Activated T-cell treated with anti-CD3 and anti-CD28 coated beads, Interleukin-2, amount 50 U/mL, for 48 hours (primary cell): Measurements from ENCODE around the gene HLA-DPB1.
A peak's percentile ranks its signal among the peaks of the same experiment; 100 is the strongest.

Experiments
- DNase-seq, 2 experiments: peaks; one replicate each; pipeline ENCODE4 v3.0.0-alpha.2; 2020

HLA-DPB1 gene

GRCh38 chr6:33105386-33105785 is 29.6 kb downstream of the HLA-DPB1 start:
- no peak for DNase-seq

- no peak for DNase-seq
Measured at GRCh38 chr6:33105916-33106871, 30.4 kb downstream of the HLA-DPB1 start.

GRCh38 chr6:33107641-33108040 is 31.9 kb downstream of the HLA-DPB1 start:
- DNase-seq, result no peak

GRCh38 chr6:33108307-33108706 is 32.5 kb downstream of the HLA-DPB1 start:
- no peak for DNase-seq

- DNase-seq, result no peak
Measured at GRCh38 chr6:33112148-33112547, 36.4 kb downstream of the HLA-DPB1 start.

- DNase-seq, result no peak
Measured at GRCh38 chr6:33113755-33114154, 38.0 kb downstream of the HLA-DPB1 start.

GRCh38 chr6:33114406-33114805 is 38.6 kb downstream of the HLA-DPB1 start:
- no peak for DNase-seq

- no peak for DNase-seq
Measured at GRCh38 chr6:33116417-33116816, 40.6 kb downstream of the HLA-DPB1 start.

GRCh38 chr6:33116841-33117711 is 41.3 kb downstream of the HLA-DPB1 start:
- no peak for DNase-seq

- DNase-seq, result no peak
Measured at GRCh38 chr6:33117811-33118277, 42.1 kb downstream of the HLA-DPB1 start.

- no peak for DNase-seq
Measured at GRCh38 chr6:33118525-33119123, 42.8 kb downstream of the HLA-DPB1 start.

- no peak for DNase-seq
Measured at GRCh38 chr6:33120001-33120400, 44.2 kb downstream of the HLA-DPB1 start.

- no peak for DNase-seq
Measured at GRCh38 chr6:33123181-33123580, 47.4 kb downstream of the HLA-DPB1 start.

GRCh38 chr6:33123732-33124524 is 48.1 kb downstream of the HLA-DPB1 start:
- DNase-seq, result peak in 1 of 2 experiments; percentile 40

GRCh38 chr6:33124525-33124901 is 48.7 kb downstream of the HLA-DPB1 start:
- no peak for DNase-seq

GRCh38 chr6:33124947-33125346 is 49.2 kb downstream of the HLA-DPB1 start:
- no peak for DNase-seq

GRCh38 chr6:33126101-33126714 is 50.4 kb downstream of the HLA-DPB1 start:
- DNase-seq, result peak; percentile 76 to 77

- no peak for DNase-seq
Measured at GRCh38 chr6:33128318-33128717, 52.5 kb downstream of the HLA-DPB1 start.

- no peak for DNase-seq
Measured at GRCh38 chr6:33132081-33132524, 56.3 kb downstream of the HLA-DPB1 start.

- DNase-seq, result no peak
Measured at GRCh38 chr6:33136310-33136900, 60.6 kb downstream of the HLA-DPB1 start.
